Keratinocyte (primary cell): ENCODE data around the gene EGFL8. TPM values are rescaled to one million over a fixed set of nuclear protein-coding genes. Genes with fewer than 3 reads are reported as not detected.

Experiments
- DNase-seq: peaks from one replicate; pipeline ENCODE4 v3.0.0-alpha.2; 2011; ENCODE audit warnings: low read depth, missing footprints, low spot score
- FAIRE-seq: peaks from 2 replicates; lab custom pipeline; 2011; peaks lifted over from hg19 to GRCh38; lab: Jason Lieb, UNC
- H2AFZ ChIP-seq: 2 replicates; pipeline ENCODE4 v1.6.0; 2012; ENCODE audit warnings: low read length, control low read depth, inconsistent platforms; ENCODE audit not compliant: control insufficient read depth
- H3K27ac ChIP-seq: 2 replicates; pipeline ENCODE4 v1.5.1; 2011; ENCODE audit warnings: low read length; ENCODE audit not compliant: control insufficient read depth, insufficient read depth
- H3K27me3 ChIP-seq: 3 replicates; pipeline ENCODE4 v1.6.0; 2011; ENCODE audit warnings: low read length; ENCODE audit not compliant: control insufficient read depth, insufficient read depth; ENCODE audit errors: extremely low read depth
- H3K36me3 ChIP-seq, 2 experiments: 2 replicates in 1 of 2; 3 replicates in 1 of 2; pipeline ENCODE4 v1.5.1; 2011; ENCODE audit warnings: low read length in 2 of 2, mild to moderate bottlenecking in 1 of 2; ENCODE audit not compliant: control insufficient read depth in 2 of 2, insufficient read depth in 2 of 2; ENCODE audit errors: extremely low read depth in 1 of 2
- H3K4me1 ChIP-seq: 3 replicates; pipeline ENCODE4 v1.5.1; 2011; ENCODE audit warnings: low read length; ENCODE audit not compliant: control insufficient read depth, insufficient read depth; ENCODE audit errors: extremely low read depth
- H3K4me2 ChIP-seq: 3 replicates; pipeline ENCODE4 v1.6.0; 2011; ENCODE audit warnings: low read depth, low read length; ENCODE audit not compliant: control insufficient read depth, insufficient read depth; ENCODE audit errors: extremely low read depth
- H3K4me3 ChIP-seq, 3 experiments: fragments of 200-600 bp in 1 of 3; sonication (generic) in 1 of 3; 2 replicates in 2 of 3; 3 replicates in 1 of 3; pipeline ENCODE4 v1.5.1; 2011 to 2016; ENCODE audit warnings: low read length in 3 of 3, mild to moderate bottlenecking in 3 of 3, control low read depth in 2 of 3, inconsistent platforms in 1 of 3, low read depth in 1 of 3, mixed read lengths in 1 of 3, mixed run types in 1 of 3, moderate library complexity in 1 of 3; ENCODE audit not compliant: control insufficient read depth in 2 of 3, insufficient read depth in 2 of 3; ENCODE audit errors: extremely low read depth in 1 of 3
- H3K79me2 ChIP-seq: 2 replicates; pipeline ENCODE4 v1.6.0; 2012; ENCODE audit warnings: low read length; ENCODE audit not compliant: control insufficient read depth, insufficient read depth
- H3K9ac ChIP-seq: 3 replicates; pipeline ENCODE4 v1.6.0; 2011; ENCODE audit warnings: low read length; ENCODE audit not compliant: control insufficient read depth, insufficient read depth; ENCODE audit errors: extremely low read depth
- H3K9me1 ChIP-seq: 3 replicates; pipeline ENCODE4 v1.6.0; 2011; ENCODE audit warnings: low read length; ENCODE audit not compliant: control insufficient read depth, insufficient read depth; ENCODE audit errors: extremely low read depth
- H3K9me3 ChIP-seq: 2 replicates; pipeline ENCODE4 v1.5.1; 2012; ENCODE audit warnings: low read depth, low read length; ENCODE audit not compliant: control insufficient read depth
- H4K20me1 ChIP-seq: 3 replicates; pipeline ENCODE4 v1.6.0; 2011; ENCODE audit warnings: low read length; ENCODE audit not compliant: control insufficient read depth, insufficient read depth; ENCODE audit errors: extremely low read depth
- EZH2 ChIP-seq: IDR thresholded peaks from one replicate; pipeline ENCODE4 v1.6.1; 2012; ENCODE audit warnings: inconsistent platforms, mild to moderate bottlenecking, low read length, moderate library complexity
- dilution Hi-C: fragments of 300-500 bp; cut with MboI; formaldehyde crosslinking; loops from one replicate; pipeline ENCODE4 v1.7.0; 2020; ENCODE audit warnings: low sequenced_read_pairs; ENCODE audit not compliant: extremely low pct_ligation_motif_present
- polyA plus RNA-seq, 5 experiments: library from polyadenylated mRNA; depleted of rRNA in 3 of 5; stranded (reverse) in 3 of 5; stranded (forward) in 1 of 5; unstranded in 1 of 5; fragments of >200 nt; gene quantifications; 1 replicate in 1 of 5; 2 replicates in 3 of 5; 3 replicates in 1 of 5; pipeline versions ENCODE4 v1.2.1 to v1.2.3, GENCODE V29; 2011 to 2012; ENCODE audit warnings: missing spikeins in 2 of 5, low read depth in 1 of 5, low replicate concordance in 1 of 5
- TF ChIP-seq, protein P1 (sequence below), 3 experiments: IDR thresholded peaks in 1 of 3; conservative IDR thresholded peaks in 1 of 3; optimal IDR thresholded peaks in 1 of 3; 2 replicates in 2 of 3; 3 replicates in 1 of 3; pipeline versions ENCODE3 to v1.5.1; 2011; ENCODE audit warnings: low read length in 3 of 3, mild to moderate bottlenecking in 3 of 3, moderate library complexity in 2 of 3, control low read depth in 1 of 3, inconsistent platforms in 1 of 3; ENCODE audit not compliant: insufficient read depth in 2 of 3; ENCODE audit errors: extremely low read depth in 1 of 3

Gene EGFL8
- polyA plus RNA-seq, 1 donor (not counting 4 experiments of a cell fraction or from before 2014, with no cell fraction given): 3.7 TPM

GRCh38 chr6:32188381-32189068, 24.1 kb downstream of the EGFL8 start:
- FAIRE-seq (no peak), DNase-seq (no peak)
- H3K4me3 ChIP-seq: peak overlapping the region; percentile 73 to 85 (median 83)
- H4K20me1 ChIP-seq: no peaks in the 10 kb centered on the region
- no peaks in the 10 kb centered on the region for H3K27me3 ChIP-seq
- H3K9ac ChIP-seq: peak overlapping the region; percentile 81
- H3K27ac ChIP-seq: peak overlapping the region; percentile 67
- peaks cover 9 to 12% of the 10 kb centered on the region in 2 experiments for H3K36me3 ChIP-seq
- dilution Hi-C loops: no loop called here
- H3K9me1 ChIP-seq: no peaks in the 10 kb centered on the region
- no peaks in the 10 kb centered on the region for H3K9me3 ChIP-seq
- peak overlapping the region; percentile 97 for H3K4me2 ChIP-seq
- TF ChIP-seq, protein P1, sequence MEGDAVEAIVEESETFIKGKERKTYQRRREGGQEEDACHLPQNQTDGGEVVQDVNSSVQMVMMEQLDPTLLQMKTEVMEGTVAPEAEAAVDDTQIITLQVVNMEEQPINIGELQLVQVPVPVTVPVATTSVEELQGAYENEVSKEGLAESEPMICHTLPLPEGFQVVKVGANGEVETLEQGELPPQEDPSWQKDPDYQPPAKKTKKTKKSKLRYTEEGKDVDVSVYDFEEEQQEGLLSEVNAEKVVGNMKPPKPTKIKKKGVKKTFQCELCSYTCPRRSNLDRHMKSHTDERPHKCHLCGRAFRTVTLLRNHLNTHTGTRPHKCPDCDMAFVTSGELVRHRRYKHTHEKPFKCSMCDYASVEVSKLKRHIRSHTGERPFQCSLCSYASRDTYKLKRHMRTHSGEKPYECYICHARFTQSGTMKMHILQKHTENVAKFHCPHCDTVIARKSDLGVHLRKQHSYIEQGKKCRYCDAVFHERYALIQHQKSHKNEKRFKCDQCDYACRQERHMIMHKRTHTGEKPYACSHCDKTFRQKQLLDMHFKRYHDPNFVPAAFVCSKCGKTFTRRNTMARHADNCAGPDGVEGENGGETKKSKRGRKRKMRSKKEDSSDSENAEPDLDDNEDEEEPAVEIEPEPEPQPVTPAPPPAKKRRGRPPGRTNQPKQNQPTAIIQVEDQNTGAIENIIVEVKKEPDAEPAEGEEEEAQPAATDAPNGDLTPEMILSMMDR (optimal IDR thresholded peaks at IDR 0.05 in 1 of 3, IDR thresholded peaks at IDR 0.05 in 1 of 3, conservative IDR thresholded peaks at IDR 0.05 in 1 of 3; ENCODE audit: extremely low read depth in 1 of 3, insufficient read depth in 2 of 3, low read length in 3 of 3): no peak
- no peak for TF ChIP-seq EZH2
- H2AFZ ChIP-seq: no peak overlapping the region
- H3K79me2 ChIP-seq: peaks cover 12% of the 10 kb centered on the region
- peaks cover 19% of the 10 kb centered on the region for H3K4me1 ChIP-seq

GRCh38 chr6:32189069-32189741, 24.8 kb downstream of the EGFL8 start:
- dilution Hi-C loops: no loop called here
- no peak for DNase-seq
- TF ChIP-seq EZH2: no peak
- TF ChIP-seq, protein P1 (optimal IDR thresholded peaks at IDR 0.05 in 1 of 3, IDR thresholded peaks at IDR 0.05 in 1 of 3, conservative IDR thresholded peaks at IDR 0.05 in 1 of 3; ENCODE audit: extremely low read depth in 1 of 3, insufficient read depth in 2 of 3, low read length in 3 of 3): no peak
- peak overlapping the region; percentile 97 for H3K4me2 ChIP-seq
- no peak for FAIRE-seq
- H4K20me1 ChIP-seq: no peaks in the 10 kb centered on the region
- no peaks in the 10 kb centered on the region for H3K27me3 ChIP-seq
- H3K9me3 ChIP-seq: no peaks in the 10 kb centered on the region
- no peak overlapping the region for H2AFZ ChIP-seq
- H3K9ac ChIP-seq: peak overlapping the region; percentile 81
- peak overlapping the region; percentile 67 for H3K27ac ChIP-seq
- H3K36me3 ChIP-seq: peaks cover 9 to 12% of the 10 kb centered on the region in 2 experiments
- H3K79me2 ChIP-seq: peaks cover 12% of the 10 kb centered on the region
- H3K4me3 ChIP-seq: peak overlapping the region; percentile 73 to 85 (median 83)
- no peaks in the 10 kb centered on the region for H3K9me1 ChIP-seq
- H3K4me1 ChIP-seq: peaks cover 19% of the 10 kb centered on the region
